ENCODE data around the gene CDC25C.

CDC25C gene

GRCh38 chr5:138354926-138355378 is 23.3 kb upstream of the CDC25C start:
- peak overlapping the region in 1 of 2 donors; percentile 90 for H3K4me3 ChIP-seq (ENCODE audit: low read depth in 1 of 2, low read length in 2 of 2)
- H3K36me3 ChIP-seq (ENCODE audit: insufficient read depth, low read length) = no peaks in the 10 kb centered on the region
- H3K27me3 ChIP-seq (ENCODE audit: control insufficient read depth in 1 of 2, insufficient read depth in 2 of 2, low read length in 2 of 2) = no peaks in the 10 kb centered on the region
- peaks cover 26% of the 10 kb centered on the region for H3K4me1 ChIP-seq (ENCODE audit: insufficient read depth, low read length)
- H3K27ac ChIP-seq (ENCODE audit: low read depth, low read length) = no peak overlapping the region
- no peaks in the 10 kb centered on the region for H3K9me3 ChIP-seq (ENCODE audit: low read length)
- H3K9ac ChIP-seq (ENCODE audit: low read length) = no peak overlapping the region

DNA sequence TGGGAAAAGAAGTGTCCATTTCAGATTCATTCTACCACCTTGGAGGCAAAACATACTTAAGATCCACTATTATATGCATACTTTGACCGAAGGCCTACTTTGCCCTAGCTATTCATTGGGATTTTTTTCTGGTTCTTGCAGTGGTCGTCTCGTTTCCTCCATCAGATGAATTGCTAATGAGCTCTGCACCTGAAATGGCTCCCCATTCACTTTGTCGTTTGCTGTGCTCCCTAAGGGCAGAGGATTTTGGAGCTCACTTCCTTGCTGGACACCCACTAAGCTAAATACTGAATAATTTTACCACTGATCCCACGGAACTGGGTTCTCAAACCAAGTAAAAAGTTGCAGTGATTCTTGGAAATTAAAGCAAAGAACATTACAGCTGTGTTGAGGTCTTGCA is 22.8 kb upstream of the CDC25C start:
- Histone ChIP-seq H3K9ac (ENCODE audit: low read length) (peak overlapping the region; percentile 62), H3K27me3 (ENCODE audit: control insufficient read depth in 1 of 2, insufficient read depth in 2 of 2, low read length in 2 of 2) (no peaks in the 10 kb centered on the region), H3K9me3 (ENCODE audit: low read length) (no peaks in the 10 kb centered on the region), H3K4me1 (ENCODE audit: insufficient read depth, low read length) (peaks cover 26% of the 10 kb centered on the region), H3K4me3 (ENCODE audit: low read depth in 1 of 2, low read length in 2 of 2) (peak overlapping the region in 1 of 2 donors; percentile 90), H3K27ac (ENCODE audit: low read depth, low read length) (no peak overlapping the region), H3K36me3 (ENCODE audit: insufficient read depth, low read length) (peaks cover 1% of the 10 kb centered on the region)

DNA sequence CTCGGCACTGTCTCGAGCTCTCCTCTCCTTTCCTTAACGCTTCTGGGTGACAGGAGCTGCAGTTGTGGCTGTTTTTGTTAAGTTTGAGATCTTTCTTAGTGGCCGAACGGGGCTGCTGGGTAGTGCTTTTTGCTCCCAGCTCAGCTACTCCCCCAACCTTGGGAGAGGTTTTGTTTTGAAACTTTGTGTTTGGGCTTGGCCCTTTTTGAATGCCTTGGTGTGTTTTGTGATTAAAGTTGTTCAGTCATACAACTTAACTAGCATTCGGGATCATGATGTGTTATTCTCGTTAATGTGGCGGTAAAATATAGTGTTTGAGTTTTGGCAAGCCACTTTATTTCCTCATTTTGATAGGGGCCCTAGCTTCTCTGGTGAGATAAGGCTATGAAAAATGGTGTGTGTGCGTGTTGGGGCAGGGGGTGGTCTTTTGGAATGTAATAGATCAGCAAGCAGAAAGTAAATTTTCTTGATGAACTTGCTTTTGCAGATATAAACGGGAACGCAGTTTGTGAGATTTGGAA is 22.0 kb upstream of the CDC25C start:
- peaks cover 26% of the 10 kb centered on the region for H3K4me1 ChIP-seq (ENCODE audit: insufficient read depth, low read length)
- H3K9me3 ChIP-seq (ENCODE audit: low read length) = no peaks in the 10 kb centered on the region
- H3K27me3 ChIP-seq (ENCODE audit: control insufficient read depth in 1 of 2, insufficient read depth in 2 of 2, low read length in 2 of 2) = no peaks in the 10 kb centered on the region
- peak overlapping the region; percentile 90 to 97 for H3K4me3 ChIP-seq (ENCODE audit: low read depth in 1 of 2, low read length in 2 of 2)
- peak overlapping the region; percentile 62 for H3K9ac ChIP-seq (ENCODE audit: low read length)
- H3K27ac ChIP-seq (ENCODE audit: low read depth, low read length) = peak overlapping the region; percentile 83
- peaks cover 6% of the 10 kb centered on the region for H3K36me3 ChIP-seq (ENCODE audit: insufficient read depth, low read length)

DNA sequence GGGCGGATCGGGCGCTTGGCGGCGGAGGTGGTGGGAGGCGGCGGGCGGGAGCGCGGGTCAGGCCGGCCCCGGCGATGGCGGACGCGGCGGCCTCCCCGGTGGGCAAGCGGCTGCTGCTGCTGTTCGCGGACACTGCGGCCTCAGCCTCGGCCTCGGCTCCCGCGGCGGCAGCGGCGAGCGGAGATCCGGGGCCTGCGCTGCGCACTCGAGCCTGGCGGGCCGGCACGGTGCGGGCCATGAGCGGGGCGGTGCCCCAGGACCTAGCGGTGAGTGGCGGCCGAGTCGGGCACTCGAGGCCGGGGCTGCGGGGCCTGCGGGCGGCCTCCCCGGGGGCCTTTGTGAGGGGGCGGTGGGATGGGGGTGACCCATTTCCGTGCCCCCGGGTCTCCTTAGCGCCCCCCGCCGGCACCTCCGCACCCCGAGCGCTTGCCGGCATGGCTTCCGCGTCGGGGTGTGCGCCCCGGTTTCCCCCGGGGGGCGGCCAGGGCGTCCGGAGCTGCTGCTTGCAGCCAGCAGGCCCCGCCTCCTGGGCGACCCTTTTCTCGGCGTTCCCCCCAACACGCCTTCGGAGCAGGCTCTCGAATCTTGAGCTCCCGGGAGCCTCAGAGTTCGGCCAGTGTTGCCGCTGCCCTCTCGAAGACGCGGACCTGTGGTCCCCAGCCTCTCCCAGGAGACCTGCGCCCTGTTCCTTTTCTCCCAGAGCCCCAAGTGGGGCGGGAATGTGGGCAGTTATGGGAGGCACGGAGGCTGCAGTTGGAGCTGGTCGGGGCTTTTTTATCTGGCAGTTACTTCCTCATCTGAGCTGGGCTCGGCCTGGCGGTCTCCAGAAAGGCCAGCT is 21.3 kb upstream of the CDC25C start:
- Histone ChIP-seq H3K9me3 (ENCODE audit: low read length) (no peaks in the 10 kb centered on the region), H3K4me3 (ENCODE audit: low read depth in 1 of 2, low read length in 2 of 2) (peak overlapping the region; percentile 90 to 97), H3K27ac (ENCODE audit: low read depth, low read length) (peak overlapping the region; percentile 83), H3K9ac (ENCODE audit: low read length) (peak overlapping the region; percentile 62), H3K27me3 (ENCODE audit: control insufficient read depth in 1 of 2, insufficient read depth in 2 of 2, low read length in 2 of 2) (no peaks in the 10 kb centered on the region), H3K4me1 (ENCODE audit: insufficient read depth, low read length) (peaks cover 26% of the 10 kb centered on the region), H3K36me3 (ENCODE audit: insufficient read depth, low read length) (peaks cover 9% of the 10 kb centered on the region)

- Histone ChIP-seq H3K27me3 (ENCODE audit: control insufficient read depth in 1 of 2, insufficient read depth in 2 of 2, low read length in 2 of 2) (no peaks in the 10 kb centered on the region), H3K9ac (ENCODE audit: low read length) (peak within 1 kb of the TSS; percentile 62), H3K4me3 (ENCODE audit: low read depth in 1 of 2, low read length in 2 of 2) (peak within 1 kb of the TSS; percentile 90 to 97), H3K9me3 (ENCODE audit: low read length) (no peaks in the 10 kb centered on the region), H3K27ac (ENCODE audit: low read depth, low read length) (peak within 1 kb of the TSS; percentile 83), H3K4me1 (ENCODE audit: insufficient read depth, low read length) (peaks cover 26% of the 10 kb centered on the region), H3K36me3 (ENCODE audit: insufficient read depth, low read length) (peaks cover 16% of the 10 kb centered on the region)
These were observed 20.6 kb upstream of the CDC25C start, which contains the start of gene KDM3B for GRCh38 chr5:138352071-138352721. TSS of gene KDM3B (plus strand) at chr5:138352685. CDS start at chr5:138352796, 111 bp downstream.

- Histone ChIP-seq H3K27me3 (ENCODE audit: control insufficient read depth in 1 of 2, insufficient read depth in 2 of 2, low read length in 2 of 2) (no peaks in the 10 kb centered on the region), H3K36me3 (ENCODE audit: insufficient read depth, low read length) (peaks cover 23% of the 10 kb centered on the region), H3K4me3 (ENCODE audit: low read depth in 1 of 2, low read length in 2 of 2) (no peak overlapping the region), H3K9ac (ENCODE audit: low read length) (no peak overlapping the region), H3K9me3 (ENCODE audit: low read length) (no peaks in the 10 kb centered on the region), H3K27ac (ENCODE audit: low read depth, low read length) (no peak overlapping the region), H3K4me1 (ENCODE audit: insufficient read depth, low read length) (peaks cover 26% of the 10 kb centered on the region)
These were observed 19.9 kb upstream of the CDC25C start for GRCh38 chr5:138351517-138351916.

GRCh38 chr5:138351056-138351455 is 19.5 kb upstream of the CDC25C start:
- peaks cover 26% of the 10 kb centered on the region for H3K36me3 ChIP-seq (ENCODE audit: insufficient read depth, low read length)
- H3K9me3 ChIP-seq (ENCODE audit: low read length) = no peaks in the 10 kb centered on the region
- H3K4me3 ChIP-seq (ENCODE audit: low read depth in 1 of 2, low read length in 2 of 2) = no peak overlapping the region
- peaks cover 24% of the 10 kb centered on the region for H3K4me1 ChIP-seq (ENCODE audit: insufficient read depth, low read length)
- H3K27me3 ChIP-seq (ENCODE audit: control insufficient read depth in 1 of 2, insufficient read depth in 2 of 2, low read length in 2 of 2) = no peaks in the 10 kb centered on the region
- no peak overlapping the region for H3K27ac ChIP-seq (ENCODE audit: low read depth, low read length)
- H3K9ac ChIP-seq (ENCODE audit: low read length) = no peak overlapping the region

DNA sequence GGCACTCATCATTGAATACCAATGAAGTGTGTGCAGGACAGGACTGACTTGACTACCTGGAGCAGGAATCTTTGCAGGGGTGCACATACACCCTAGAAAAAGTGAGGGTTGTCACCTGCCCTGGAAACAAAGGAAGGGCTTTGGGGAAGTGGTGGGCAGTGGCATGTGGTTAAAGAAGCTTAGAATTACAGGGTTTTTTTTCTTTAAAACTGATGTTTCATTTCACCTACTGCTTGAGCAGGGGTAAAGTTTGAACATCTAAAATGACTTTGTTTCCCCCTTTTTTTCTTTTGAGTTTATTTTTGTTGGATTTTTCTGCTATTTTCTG is 18.9 kb upstream of the CDC25C start:
- Histone ChIP-seq H3K4me3 (ENCODE audit: low read depth in 1 of 2, low read length in 2 of 2) (no peak overlapping the region), H3K9me3 (ENCODE audit: low read length) (no peaks in the 10 kb centered on the region), H3K27me3 (ENCODE audit: control insufficient read depth in 1 of 2, insufficient read depth in 2 of 2, low read length in 2 of 2) (no peaks in the 10 kb centered on the region), H3K36me3 (ENCODE audit: insufficient read depth, low read length) (peaks cover 31% of the 10 kb centered on the region), H3K4me1 (ENCODE audit: insufficient read depth, low read length) (peaks cover 18% of the 10 kb centered on the region), H3K9ac (ENCODE audit: low read length) (no peak overlapping the region), H3K27ac (ENCODE audit: low read depth, low read length) (no peak overlapping the region)

- H3K27me3 ChIP-seq (ENCODE audit: control insufficient read depth in 1 of 2, insufficient read depth in 2 of 2, low read length in 2 of 2) = no peaks in the 10 kb centered on the region
- H3K9ac ChIP-seq (ENCODE audit: low read length) = no peak overlapping the region
- H3K9me3 ChIP-seq (ENCODE audit: low read length) = no peaks in the 10 kb centered on the region
- no peak overlapping the region for H3K4me3 ChIP-seq (ENCODE audit: low read depth in 1 of 2, low read length in 2 of 2)
- H3K36me3 ChIP-seq (ENCODE audit: insufficient read depth, low read length) = peaks cover 36% of the 10 kb centered on the region
- H3K27ac ChIP-seq (ENCODE audit: low read depth, low read length) = no peak overlapping the region
- H3K4me1 ChIP-seq (ENCODE audit: insufficient read depth, low read length) = peaks cover 13% of the 10 kb centered on the region
These were observed 18.4 kb upstream of the CDC25C start for GRCh38 chr5:138349852-138350562.

DNA sequence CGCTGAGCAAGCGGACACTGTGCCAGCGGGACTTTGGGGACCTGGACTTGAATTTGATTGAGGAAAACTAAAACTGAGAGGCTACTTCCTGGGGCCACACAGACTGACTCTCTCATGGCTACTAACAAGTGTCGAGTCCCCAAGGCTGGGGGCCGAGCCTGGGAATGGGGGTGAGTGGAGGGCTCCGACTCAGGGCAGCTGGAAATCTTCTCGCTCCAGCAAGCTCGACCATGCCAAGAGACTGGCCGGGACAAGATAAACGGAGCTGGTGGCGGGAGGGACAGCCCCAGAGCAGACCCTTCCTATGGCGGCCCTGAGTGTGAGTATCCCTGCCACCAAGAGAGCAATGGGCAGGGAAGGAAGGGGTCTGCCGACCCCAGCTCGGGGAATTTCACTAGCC is 15.3 kb upstream of the CDC25C start:
- Histone ChIP-seq H3K9ac (ENCODE audit: low read length) (no peak overlapping the region), H3K9me3 (ENCODE audit: low read length) (no peaks in the 10 kb centered on the region), H3K4me3 (ENCODE audit: low read depth in 1 of 2, low read length in 2 of 2) (no peak overlapping the region), H3K27me3 (ENCODE audit: control insufficient read depth in 1 of 2, insufficient read depth in 2 of 2, low read length in 2 of 2) (no peaks in the 10 kb centered on the region), H3K36me3 (ENCODE audit: insufficient read depth, low read length) (peaks cover 51% of the 10 kb centered on the region), H3K27ac (ENCODE audit: low read depth, low read length) (no peak overlapping the region), H3K4me1 (ENCODE audit: insufficient read depth, low read length) (no peaks in the 10 kb centered on the region)
